ENCODE measurements around the gene LYSMD1.

The LYSMD1 gene

DNA sequence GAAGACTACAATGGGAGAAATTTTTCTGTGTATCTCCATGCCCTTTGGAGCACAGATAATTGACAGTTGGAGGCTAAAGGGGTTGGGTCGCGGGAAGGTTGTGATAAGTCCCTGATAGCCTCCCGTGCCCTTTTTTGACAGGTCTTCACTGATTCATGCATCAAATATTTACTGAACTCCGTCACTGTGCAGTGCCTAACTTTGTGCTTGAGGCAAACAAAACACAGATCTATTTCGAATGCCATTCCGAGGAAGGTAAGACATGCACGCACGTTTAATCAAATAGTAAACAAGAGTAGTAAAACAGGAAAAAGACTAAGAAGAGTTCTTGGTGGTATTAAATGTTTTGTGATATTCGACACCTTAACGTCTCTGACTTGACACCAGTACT lies 32.2 kb upstream of the LYSMD1 start:
- no peak for ATAC-seq
- TF ChIP-seq OSR1 (CRISPR knock-in tag; IDR thresholded peaks at IDR 0.05) = no peak
- no peak for TF ChIP-seq BACH2 (CRISPR knock-in tag; IDR thresholded peaks at IDR 0.05; ENCODE audit: borderline replicate concordance)
- no peak for TF ChIP-seq GLIS3 (CRISPR knock-in tag; IDR thresholded peaks at IDR 0.05)
- no peak for TF ChIP-seq ZNF8 (CRISPR knock-in tag; IDR thresholded peaks at IDR 0.05)
- TF ChIP-seq CSDC2 (CRISPR knock-in tag; IDR thresholded peaks at IDR 0.05) = no peak
- TF ChIP-seq RARB (CRISPR knock-in tag; IDR thresholded peaks at IDR 0.05) = no peak
- TF ChIP-seq, protein P1, sequence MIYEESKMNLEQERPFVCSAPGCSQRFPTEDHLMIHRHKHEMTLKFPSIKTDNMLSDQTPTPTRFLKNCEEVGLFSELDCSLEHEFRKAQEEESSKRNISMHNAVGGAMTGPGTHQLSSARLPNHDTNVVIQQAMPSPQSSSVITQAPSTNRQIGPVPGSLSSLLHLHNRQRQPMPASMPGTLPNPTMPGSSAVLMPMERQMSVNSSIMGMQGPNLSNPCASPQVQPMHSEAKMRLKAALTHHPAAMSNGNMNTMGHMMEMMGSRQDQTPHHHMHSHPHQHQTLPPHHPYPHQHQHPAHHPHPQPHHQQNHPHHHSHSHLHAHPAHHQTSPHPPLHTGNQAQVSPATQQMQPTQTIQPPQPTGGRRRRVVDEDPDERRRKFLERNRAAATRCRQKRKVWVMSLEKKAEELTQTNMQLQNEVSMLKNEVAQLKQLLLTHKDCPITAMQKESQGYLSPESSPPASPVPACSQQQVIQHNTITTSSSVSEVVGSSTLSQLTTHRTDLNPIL (CRISPR knock-in tag; IDR thresholded peaks at IDR 0.05; ENCODE audit: low read depth) = no peak

DNA sequence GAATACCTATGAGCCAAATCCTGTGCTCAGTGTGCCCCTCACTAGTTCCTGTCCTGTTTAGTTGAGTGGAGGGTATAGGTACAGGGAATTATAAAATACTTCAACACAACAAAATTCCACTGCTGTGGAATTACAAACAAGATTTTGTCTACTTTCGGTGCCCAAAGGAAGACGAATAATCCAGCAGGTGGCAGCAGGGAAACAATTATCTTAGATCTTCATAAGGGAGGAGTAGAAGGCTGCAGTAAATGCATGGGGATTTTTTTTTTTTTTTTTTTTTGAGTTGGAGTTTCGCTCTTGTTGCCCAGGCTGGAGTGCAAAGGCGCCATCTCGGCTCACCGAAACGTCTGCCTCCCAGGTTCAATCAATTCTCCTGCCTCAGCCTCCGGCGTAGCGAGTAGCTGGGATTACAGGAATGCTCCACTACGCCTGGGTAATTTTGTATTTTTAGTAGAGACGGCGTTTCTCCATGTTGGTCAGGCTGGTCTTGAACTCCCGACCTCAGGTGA lies 30.6 kb upstream of the LYSMD1 start:
- TF ChIP-seq ISL1 (CRISPR knock-in tag; IDR thresholded peaks at IDR 0.05) (no peak), ARNTL (CRISPR knock-in tag; IDR thresholded peaks at IDR 0.05; ENCODE audit: borderline replicate concordance, low read depth) (no peak), ZC3H10 (CRISPR knock-in tag; IDR thresholded peaks at IDR 0.05) (no peak; the same call in 1 of the 2 replicates), ZNF70 (CRISPR knock-in tag; IDR thresholded peaks at IDR 0.05) (no peak), ZNF565 (CRISPR knock-in tag; conservative IDR thresholded peaks at IDR 0.05; ENCODE audit: low read depth) (no peak), ZFP3 (CRISPR knock-in tag; IDR thresholded peaks at IDR 0.05) (no peak), RARB (CRISPR knock-in tag; IDR thresholded peaks at IDR 0.05) (no peak), SNAI2 (CRISPR knock-in tag; IDR thresholded peaks at IDR 0.05) (no peak), PPARA (CRISPR knock-in tag; IDR thresholded peaks at IDR 0.05; ENCODE audit: borderline replicate concordance) (no peak), CSDC2 (CRISPR knock-in tag; IDR thresholded peaks at IDR 0.05) (no peak), TOX (CRISPR knock-in tag; IDR thresholded peaks at IDR 0.05; ENCODE audit: borderline replicate concordance) (no peak), GLIS3 (CRISPR knock-in tag; IDR thresholded peaks at IDR 0.05) (no peak), OSR1 (CRISPR knock-in tag; IDR thresholded peaks at IDR 0.05) (no peak), BACH2 (CRISPR knock-in tag; IDR thresholded peaks at IDR 0.05; ENCODE audit: borderline replicate concordance) (no peak)
- TF ChIP-seq, protein P2, sequence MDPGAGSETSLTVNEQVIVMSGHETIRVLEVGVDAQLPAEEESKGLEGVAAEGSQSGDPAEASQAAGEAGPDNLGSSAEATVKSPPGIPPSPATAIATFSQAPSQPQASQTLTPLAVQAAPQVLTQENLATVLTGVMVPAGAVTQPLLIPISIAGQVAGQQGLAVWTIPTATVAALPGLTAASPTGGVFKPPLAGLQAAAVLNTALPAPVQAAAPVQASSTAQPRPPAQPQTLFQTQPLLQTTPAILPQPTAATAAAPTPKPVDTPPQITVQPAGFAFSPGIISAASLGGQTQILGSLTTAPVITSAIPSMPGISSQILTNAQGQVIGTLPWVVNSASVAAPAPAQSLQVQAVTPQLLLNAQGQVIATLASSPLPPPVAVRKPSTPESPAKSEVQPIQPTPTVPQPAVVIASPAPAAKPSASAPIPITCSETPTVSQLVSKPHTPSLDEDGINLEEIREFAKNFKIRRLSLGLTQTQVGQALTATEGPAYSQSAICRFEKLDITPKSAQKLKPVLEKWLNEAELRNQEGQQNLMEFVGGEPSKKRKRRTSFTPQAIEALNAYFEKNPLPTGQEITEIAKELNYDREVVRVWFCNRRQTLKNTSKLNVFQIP (CRISPR knock-in tag; IDR thresholded peaks at IDR 0.05; ENCODE audit: borderline replicate concordance, low read depth) = no peak
- TF ChIP-seq, protein P3, sequence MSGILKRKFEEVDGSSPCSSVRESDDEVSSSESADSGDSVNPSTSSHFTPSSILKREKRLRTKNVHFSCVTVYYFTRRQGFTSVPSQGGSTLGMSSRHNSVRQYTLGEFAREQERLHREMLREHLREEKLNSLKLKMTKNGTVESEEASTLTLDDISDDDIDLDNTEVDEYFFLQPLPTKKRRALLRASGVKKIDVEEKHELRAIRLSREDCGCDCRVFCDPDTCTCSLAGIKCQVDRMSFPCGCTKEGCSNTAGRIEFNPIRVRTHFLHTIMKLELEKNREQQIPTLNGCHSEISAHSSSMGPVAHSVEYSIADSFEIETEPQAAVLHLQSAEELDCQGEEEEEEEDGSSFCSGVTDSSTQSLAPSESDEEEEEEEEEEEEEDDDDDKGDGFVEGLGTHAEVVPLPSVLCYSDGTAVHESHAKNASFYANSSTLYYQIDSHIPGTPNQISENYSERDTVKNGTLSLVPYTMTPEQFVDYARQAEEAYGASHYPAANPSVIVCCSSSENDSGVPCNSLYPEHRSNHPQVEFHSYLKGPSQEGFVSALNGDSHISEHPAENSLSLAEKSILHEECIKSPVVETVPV (CRISPR knock-in tag; IDR thresholded peaks at IDR 0.05) = no peak
- TF ChIP-seq, protein P4, sequence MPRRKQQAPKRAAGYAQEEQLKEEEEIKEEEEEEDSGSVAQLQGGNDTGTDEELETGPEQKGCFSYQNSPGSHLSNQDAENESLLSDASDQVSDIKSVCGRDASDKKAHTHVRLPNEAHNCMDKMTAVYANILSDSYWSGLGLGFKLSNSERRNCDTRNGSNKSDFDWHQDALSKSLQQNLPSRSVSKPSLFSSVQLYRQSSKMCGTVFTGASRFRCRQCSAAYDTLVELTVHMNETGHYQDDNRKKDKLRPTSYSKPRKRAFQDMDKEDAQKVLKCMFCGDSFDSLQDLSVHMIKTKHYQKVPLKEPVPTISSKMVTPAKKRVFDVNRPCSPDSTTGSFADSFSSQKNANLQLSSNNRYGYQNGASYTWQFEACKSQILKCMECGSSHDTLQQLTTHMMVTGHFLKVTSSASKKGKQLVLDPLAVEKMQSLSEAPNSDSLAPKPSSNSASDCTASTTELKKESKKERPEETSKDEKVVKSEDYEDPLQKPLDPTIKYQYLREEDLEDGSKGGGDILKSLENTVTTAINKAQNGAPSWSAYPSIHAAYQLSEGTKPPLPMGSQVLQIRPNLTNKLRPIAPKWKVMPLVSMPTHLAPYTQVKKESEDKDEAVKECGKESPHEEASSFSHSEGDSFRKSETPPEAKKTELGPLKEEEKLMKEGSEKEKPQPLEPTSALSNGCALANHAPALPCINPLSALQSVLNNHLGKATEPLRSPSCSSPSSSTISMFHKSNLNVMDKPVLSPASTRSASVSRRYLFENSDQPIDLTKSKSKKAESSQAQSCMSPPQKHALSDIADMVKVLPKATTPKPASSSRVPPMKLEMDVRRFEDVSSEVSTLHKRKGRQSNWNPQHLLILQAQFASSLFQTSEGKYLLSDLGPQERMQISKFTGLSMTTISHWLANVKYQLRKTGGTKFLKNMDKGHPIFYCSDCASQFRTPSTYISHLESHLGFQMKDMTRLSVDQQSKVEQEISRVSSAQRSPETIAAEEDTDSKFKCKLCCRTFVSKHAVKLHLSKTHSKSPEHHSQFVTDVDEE (CRISPR knock-in tag; IDR thresholded peaks at IDR 0.05) = no peak
- TF ChIP-seq, protein P5, sequence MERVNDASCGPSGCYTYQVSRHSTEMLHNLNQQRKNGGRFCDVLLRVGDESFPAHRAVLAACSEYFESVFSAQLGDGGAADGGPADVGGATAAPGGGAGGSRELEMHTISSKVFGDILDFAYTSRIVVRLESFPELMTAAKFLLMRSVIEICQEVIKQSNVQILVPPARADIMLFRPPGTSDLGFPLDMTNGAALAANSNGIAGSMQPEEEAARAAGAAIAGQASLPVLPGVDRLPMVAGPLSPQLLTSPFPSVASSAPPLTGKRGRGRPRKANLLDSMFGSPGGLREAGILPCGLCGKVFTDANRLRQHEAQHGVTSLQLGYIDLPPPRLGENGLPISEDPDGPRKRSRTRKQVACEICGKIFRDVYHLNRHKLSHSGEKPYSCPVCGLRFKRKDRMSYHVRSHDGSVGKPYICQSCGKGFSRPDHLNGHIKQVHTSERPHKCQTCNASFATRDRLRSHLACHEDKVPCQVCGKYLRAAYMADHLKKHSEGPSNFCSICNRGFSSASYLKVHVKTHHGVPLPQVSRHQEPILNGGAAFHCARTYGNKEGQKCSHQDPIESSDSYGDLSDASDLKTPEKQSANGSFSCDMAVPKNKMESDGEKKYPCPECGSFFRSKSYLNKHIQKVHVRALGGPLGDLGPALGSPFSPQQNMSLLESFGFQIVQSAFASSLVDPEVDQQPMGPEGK (CRISPR knock-in tag; IDR thresholded peaks at IDR 0.05; ENCODE audit: borderline replicate concordance) = no peak
- TF ChIP-seq, protein P1 (CRISPR knock-in tag; IDR thresholded peaks at IDR 0.05; ENCODE audit: low read depth) = no peak
- ATAC-seq = peak; percentile 69

All from SK-N-SH treated with all-trans-retinoic acid at 6 μM for 48 hours (cell line).